ENCODE measurements around the gene SCYGR1. TPM values are rescaled to one million over a fixed set of nuclear protein-coding genes. Genes with fewer than 3 reads are reported as not detected.
A peak's percentile ranks its signal among the peaks of the same experiment; 100 is the strongest.

Gene SCYGR1
- total RNA-seq, 1 experiment from 2014 or later: not detected

GRCh38 chr2:227339098-227339599 lies 48.6 kb downstream of the SCYGR1 start:
- CTCF ChIA-PET: interaction anchor here (0.7 to 1.1 kb wide), 4 partner anchors 12 to 209 kb away, joined by 3 to 4 read pairs (median 4); no protein-coding TSS in a partner anchor

More at GRCh38 chr2:227339098-227339599, 48.6 kb downstream of the SCYGR1 start:
- no peak overlapping the region for H3K27ac Mint-ChIP-seq (ENCODE audit: unreplicated experiment)
- intact Hi-C loops (cut with micrococcal nuclease; ENCODE audit: unreplicated experiment): no loop called here
- DNase-seq: peak; percentile 6
- no peak overlapping the region for H3K4me3 Mint-ChIP-seq (ENCODE audit: low read depth, unreplicated experiment)
- peaks cover 16% of the 10 kb centered on the region for H3K36me3 Mint-ChIP-seq (ENCODE audit: insufficient read depth, unreplicated experiment)
- H3K9me3 Mint-ChIP-seq (ENCODE audit: low read depth, unreplicated experiment): no peaks in the 10 kb centered on the region
- H3K4me1 Mint-ChIP-seq (ENCODE audit: low read depth, unreplicated experiment): peaks cover 13% of the 10 kb centered on the region
- no peak for TF ChIP-seq CTCF (IDR thresholded peaks at IDR 0.05; ENCODE audit: unreplicated experiment)
- no TSS peak for BruUV-seq (replicated peaks)
- H3K27me3 Mint-ChIP-seq (ENCODE audit: unreplicated experiment): no peaks in the 10 kb centered on the region

Other genes with a start within 250 kb of the SCYGR1 start
- gene COL4A4, start 223.7 kb downstream of the SCYGR1 start, total RNA-seq (2022): 17.2 and 19.4 TPM in 2 replicates
- 17.6 and 20.2 TPM in 2 replicates for gene COL4A3, start 223.3 kb downstream of the SCYGR1 start, total RNA-seq (2022)
- 72.4 and 82.3 TPM in 2 replicates for gene MFF, start 62.7 kb downstream of the SCYGR1 start, total RNA-seq (2022)
- gene TM4SF20, start 8.6 kb downstream of the SCYGR1 start, total RNA-seq (2022): not detected in 2 replicates
- 115 and 126 TPM in 2 replicates for gene AGFG1, start 84.2 kb upstream of the SCYGR1 start, total RNA-seq (2022)
- not detected in 2 replicates for gene SCYGR2, start 210.9 kb upstream of the SCYGR1 start, total RNA-seq (2022)
- gene SCYGR3, start 226.9 kb upstream of the SCYGR1 start, total RNA-seq (2022): not detected in 2 replicates
- gene SCYGR4, start 229.5 kb upstream of the SCYGR1 start, total RNA-seq (2022): 0.22 TPM in 1 of 2 replicates, not detected in the other

All from Calu3 (cell line).